Keratinocyte (primary cell): Measurements from ENCODE around the gene FARP1.

Experiments
- CTCF ChIP-seq, 3 experiments: IDR thresholded peaks in 1 of 3; conservative IDR thresholded peaks in 1 of 3; optimal IDR thresholded peaks in 1 of 3; 2 replicates in 2 of 3; 3 replicates in 1 of 3; pipeline versions ENCODE3 to v1.5.1; 2011; ENCODE audit warnings: low read length in 3 of 3, mild to moderate bottlenecking in 3 of 3, moderate library complexity in 2 of 3, control low read depth in 1 of 3, inconsistent platforms in 1 of 3; ENCODE audit not compliant: insufficient read depth in 2 of 3; ENCODE audit errors: extremely low read depth in 1 of 3
- EZH2 ChIP-seq: IDR thresholded peaks from one replicate; pipeline ENCODE4 v1.6.1; 2012; ENCODE audit warnings: inconsistent platforms, mild to moderate bottlenecking, low read length, moderate library complexity

- no peak for TF ChIP-seq EZH2
- no peak for TF ChIP-seq CTCF (optimal IDR thresholded peaks at IDR 0.05 in 1 of 3, IDR thresholded peaks at IDR 0.05 in 1 of 3, conservative IDR thresholded peaks at IDR 0.05 in 1 of 3; ENCODE audit: extremely low read depth in 1 of 3, insufficient read depth in 2 of 3, low read length in 3 of 3)
These were observed 164.7 kb downstream of the FARP1 start for GRCh38 chr13:98307463-98308085.
